ENCODE results near the gene MRI1. TPM values are rescaled to one million over a fixed set of nuclear protein-coding genes. Genes with fewer than 3 reads are reported as not detected.
A peak's percentile ranks its signal among the peaks of the same experiment; 100 is the strongest.

Gene MRI1
- total and polyA plus RNA-seq, 2 donors (not counting 3 experiments of a cell fraction or from before 2014, with no cell fraction given): 56.2 to 63.2 TPM

DNA sequence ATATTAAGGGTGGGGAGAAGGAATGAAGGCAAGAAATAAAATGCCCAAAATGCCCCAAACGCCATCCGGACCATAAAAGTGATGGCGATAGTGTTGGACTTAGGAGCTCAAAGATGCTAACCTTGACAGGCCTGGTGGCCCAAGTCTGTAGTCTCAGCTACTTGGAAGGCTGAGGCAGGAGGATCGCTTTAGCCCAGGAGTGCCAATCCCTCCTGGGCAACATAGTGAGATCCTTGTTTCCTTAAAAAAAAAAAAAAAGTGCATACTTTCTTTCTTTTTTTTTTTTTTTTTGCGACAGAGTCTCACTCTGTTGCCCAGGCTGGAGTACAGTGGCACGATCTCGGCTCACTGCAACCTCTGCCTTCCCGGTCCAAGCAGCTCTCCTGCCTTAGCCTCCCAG is 32.0 kb upstream of the MRI1 start:
- Histone ChIP-seq H3K9me1 (replicated peaks; ENCODE audit: control insufficient read depth, extremely low read depth, insufficient read depth, low read length) (no peaks in the 10 kb centered on the region), H3K4me3 (replicated peaks in 1 of 3; ENCODE audit: insufficient read depth in 1 of 3, low read depth in 1 of 3, low read length in 3 of 3) (peak overlapping the region in 2 of 3 experiments; percentile 39 to 75), H2AFZ (ENCODE audit: low read depth, low read length) (no peak overlapping the region), H4K20me1 (replicated peaks; ENCODE audit: control insufficient read depth, extremely low read depth, insufficient read depth, low read length) (no peaks in the 10 kb centered on the region), H3K79me2 (ENCODE audit: control insufficient read depth, insufficient read depth, low read length) (no peaks in the 10 kb centered on the region), H3K9me3 (replicated peaks; ENCODE audit: control insufficient read depth, insufficient read depth, low read length) (no peaks in the 10 kb centered on the region), H3K4me2 (ENCODE audit: insufficient read depth, low read length) (peak overlapping the region; percentile 93), H3K36me3 (ENCODE audit: control insufficient read depth in 2 of 2, extremely low read depth in 1 of 2, insufficient read depth in 2 of 2, low read length in 2 of 2) (no peaks in the 10 kb centered on the region), H3K27ac (ENCODE audit: insufficient read depth, low read depth, low read length) (peak overlapping the region; percentile 98), H3K9ac (replicated peaks; ENCODE audit: extremely low read depth, insufficient read depth, low read length) (peak overlapping the region; percentile 98), H3K4me1 (ENCODE audit: control insufficient read depth, extremely low read depth, insufficient read depth, low read length) (peaks cover 23% of the 10 kb centered on the region), H3K27me3 (ENCODE audit: control insufficient read depth in 2 of 2, insufficient read depth in 2 of 2, low read length in 2 of 2) (no peaks in the 10 kb centered on the region)
- BruUV-seq (replicated peaks): no TSS peak
- CTCF ChIA-PET: interaction anchor here (0.7 to 2.0 kb wide), 6 partner anchors 9 to 469 kb away, joined by 3 to 7 read pairs (median 4); a partner anchor contains a TSS
- no peak for DNase-seq (ENCODE audit: low read depth, low spot score)
- dilution Hi-C loops (cut with MboI; ENCODE audit: extremely low pct_ligation_motif_present, low sequenced_read_pairs): no loop called here
- POLR2A ChIA-PET: interaction anchor here (1.2 to 1.3 kb wide), 2 partner anchors 9 to 16 kb away, joined by 3 to 7 read pairs; a partner anchor contains a TSS
- FAIRE-seq: no peak
- intact Hi-C loops (cut with micrococcal nuclease): loop anchor here (5.0 kb wide), 3 partner anchors 50 to 580 kb away; partner anchors contain the start of genes IER2 and STX10
- TF ChIP-seq MAX (IDR thresholded peaks at IDR 0.05; ENCODE audit: insufficient read depth, insufficient read length) (no peak), MYC (IDR thresholded peaks at IDR 0.05; ENCODE audit: low read depth, low read length) (no peak), EZH2 (IDR thresholded peaks at IDR 0.05; ENCODE audit: borderline replicate concordance, low read depth, low read length, severe bottlenecking) (no peak)

DNA sequence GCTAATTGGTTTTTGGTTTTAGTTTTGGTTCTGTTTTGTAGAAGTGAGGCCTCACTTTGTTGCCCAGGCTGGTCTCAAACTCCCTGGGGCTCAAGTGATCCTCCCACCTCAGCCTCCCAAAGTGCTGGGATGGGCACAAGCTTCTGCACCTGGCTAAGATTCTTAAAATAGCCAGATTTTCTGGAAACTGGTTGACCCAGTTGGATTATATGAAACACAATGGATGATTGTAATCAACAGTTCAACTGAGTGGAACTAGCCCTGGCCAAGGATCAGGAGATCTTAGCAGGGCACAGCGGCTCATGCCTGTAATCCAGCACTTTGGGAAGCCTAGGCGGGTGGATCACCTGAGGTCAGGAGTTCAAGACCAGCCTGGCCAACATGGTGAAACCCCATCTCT is 29.6 kb upstream of the MRI1 start:
- CTCF ChIA-PET: no interaction called here

More for the DNA sequence above, 29.6 kb upstream of the MRI1 start:
- H3K4me2 ChIP-seq (ENCODE audit: insufficient read depth, low read length): no peak overlapping the region
- H3K27ac ChIP-seq (ENCODE audit: insufficient read depth, low read depth, low read length): no peak overlapping the region
- no peak for TF ChIP-seq CTCF (IDR thresholded peaks at IDR 0.05; ENCODE audit: extremely low read depth in 1 of 2, insufficient read depth in 1 of 2, low read depth in 1 of 2, low read length in 2 of 2)
- no peak for TF ChIP-seq FOS (IDR thresholded peaks at IDR 0.05; ENCODE audit: borderline replicate concordance, insufficient read depth, low read length)
- TF ChIP-seq MYC (IDR thresholded peaks at IDR 0.05; ENCODE audit: low read depth, low read length): no peak
- TF ChIP-seq POLR2AphosphoS5 (IDR thresholded peaks at IDR 0.05; ENCODE audit: insufficient read depth, low read depth, low read length): no peak
- no peak for TF ChIP-seq MAX (IDR thresholded peaks at IDR 0.05; ENCODE audit: insufficient read depth, insufficient read length)
- no peak for TF ChIP-seq GATA2 (IDR thresholded peaks at IDR 0.05; ENCODE audit: insufficient read depth, insufficient read length, low read depth, low read length)
- TF ChIP-seq EZH2 (IDR thresholded peaks at IDR 0.05; ENCODE audit: borderline replicate concordance, low read depth, low read length, severe bottlenecking): no peak
- TF ChIP-seq JUN (IDR thresholded peaks at IDR 0.05; ENCODE audit: borderline replicate concordance, insufficient read depth, insufficient read length, low read depth): no peak
- no peak for TF ChIP-seq POLR2A (IDR thresholded peaks at IDR 0.05; ENCODE audit: low read depth, low read length)
- intact Hi-C loops (cut with micrococcal nuclease) (loop anchor here (5.0 kb wide), 3 partner anchors 48 to 582 kb away; partner anchors contain the start of genes IER2 and STX10), dilution Hi-C loops (cut with MboI; ENCODE audit: extremely low pct_ligation_motif_present, low sequenced_read_pairs) (no loop called here)
- no peaks in the 10 kb centered on the region for H3K27me3 ChIP-seq (ENCODE audit: control insufficient read depth in 2 of 2, insufficient read depth in 2 of 2, low read length in 2 of 2)
- no peak overlapping the region for H2AFZ ChIP-seq (ENCODE audit: low read depth, low read length)
- no peaks in the 10 kb centered on the region for H3K9me1 ChIP-seq (replicated peaks; ENCODE audit: control insufficient read depth, extremely low read depth, insufficient read depth, low read length)
- H3K9ac ChIP-seq (replicated peaks; ENCODE audit: extremely low read depth, insufficient read depth, low read length): no peak overlapping the region
- no peaks in the 10 kb centered on the region for H4K20me1 ChIP-seq (replicated peaks; ENCODE audit: control insufficient read depth, extremely low read depth, insufficient read depth, low read length)
- no peaks in the 10 kb centered on the region for H3K79me2 ChIP-seq (ENCODE audit: control insufficient read depth, insufficient read depth, low read length)
- no peaks in the 10 kb centered on the region for H3K36me3 ChIP-seq (ENCODE audit: control insufficient read depth in 2 of 2, extremely low read depth in 1 of 2, insufficient read depth in 2 of 2, low read length in 2 of 2)
- POLR2A ChIA-PET: interaction anchor here (0.9 kb wide), 1 partner anchor 105 kb away, joined by 3 read pairs; no protein-coding TSS in a partner anchor
- no peaks in the 10 kb centered on the region for H3K9me3 ChIP-seq (replicated peaks; ENCODE audit: control insufficient read depth, insufficient read depth, low read length)
- H3K4me3 ChIP-seq (replicated peaks in 1 of 3; ENCODE audit: insufficient read depth in 1 of 3, low read depth in 1 of 3, low read length in 3 of 3): no peak overlapping the region
- FAIRE-seq (no peak), DNase-seq (ENCODE audit: low read depth, low spot score) (no peak)
- BruUV-seq (replicated peaks): no TSS peak
- H3K4me1 ChIP-seq (ENCODE audit: control insufficient read depth, extremely low read depth, insufficient read depth, low read length): peaks cover 21% of the 10 kb centered on the region

Data from endothelial cell of umbilical vein (primary cell).